Heart left ventricle (tissue), 13 donors: ENCODE results near the gene CASD1.

Source experiments
- POLR2A ChIP-seq, 2 donors: fragments of 450-650 bp; IDR thresholded peaks; one replicate each; pipeline ENCODE4 v1.6.1; 2017; ENCODE audit warnings: antibody characterized with exemption in 2 of 2, mild to moderate bottlenecking in 2 of 2, moderate library complexity in 2 of 2
- TF ChIP-seq, protein P1 (sequence below), 12 donors: fragments of 200-600 bp; sonication (generic) in 4 of 12; IDR thresholded peaks; one replicate each; pipeline versions ENCODE4 v1.5.0 to v1.8.0; 2018 to 2022; ENCODE audit warnings: antibody characterized with exemption in 12 of 12, mild to moderate bottlenecking in 5 of 12
- donor health status: ischemic (EF 13 %, LVEDD 7.1; RV severe dilation, severe dysfunction).
- donor health status: DM: no; HTN: yes; CAD: no.
- donor health status: DM: no; HTN: no; CAD: no.
- donor health status: ischemic (EF 25% LVEDD 6.9; RV normal size, moderate dysfunction).
- donor health status: ischemic (EF 25% LVEDD 5.7; RV mildly dilated, moderate dysfunction).
- donor health status: ischemic (EF 35%, LVEDD 5.7; RV mildly dilated, moderate dysfunction).
- donor health status: nonischemic (EF 11% LVEDD 7.7; RV severe dilation, severe dysfunction).
- donor health status: DM: yes; HTN: yes; CAD: no.
- donor health status: PGD.
- donor health status: ischemic (EF 29% LVEDD 5.4; RV normal size, mild dysfunction).
- donor health status: nonischemic (EF 23%, LVEDD 6.1; RV moderate dilation, normal function).

- TF ChIP-seq, protein P1, sequence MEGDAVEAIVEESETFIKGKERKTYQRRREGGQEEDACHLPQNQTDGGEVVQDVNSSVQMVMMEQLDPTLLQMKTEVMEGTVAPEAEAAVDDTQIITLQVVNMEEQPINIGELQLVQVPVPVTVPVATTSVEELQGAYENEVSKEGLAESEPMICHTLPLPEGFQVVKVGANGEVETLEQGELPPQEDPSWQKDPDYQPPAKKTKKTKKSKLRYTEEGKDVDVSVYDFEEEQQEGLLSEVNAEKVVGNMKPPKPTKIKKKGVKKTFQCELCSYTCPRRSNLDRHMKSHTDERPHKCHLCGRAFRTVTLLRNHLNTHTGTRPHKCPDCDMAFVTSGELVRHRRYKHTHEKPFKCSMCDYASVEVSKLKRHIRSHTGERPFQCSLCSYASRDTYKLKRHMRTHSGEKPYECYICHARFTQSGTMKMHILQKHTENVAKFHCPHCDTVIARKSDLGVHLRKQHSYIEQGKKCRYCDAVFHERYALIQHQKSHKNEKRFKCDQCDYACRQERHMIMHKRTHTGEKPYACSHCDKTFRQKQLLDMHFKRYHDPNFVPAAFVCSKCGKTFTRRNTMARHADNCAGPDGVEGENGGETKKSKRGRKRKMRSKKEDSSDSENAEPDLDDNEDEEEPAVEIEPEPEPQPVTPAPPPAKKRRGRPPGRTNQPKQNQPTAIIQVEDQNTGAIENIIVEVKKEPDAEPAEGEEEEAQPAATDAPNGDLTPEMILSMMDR (IDR thresholded peaks at IDR 0.05): no peak
- no peak for TF ChIP-seq POLR2A (IDR thresholded peaks at IDR 0.05)
Observed at GRCh38 chr7:94565247-94565894, 55.8 kb downstream of the CASD1 start.
